ENCODE data around the gene PLEKHG2.
"Not testable (repeated sequence)": the region's sequence is repeated elsewhere in the genome, so short reads cannot be mapped to it uniquely, and the experiment has no call there.

Gene PLEKHG2

DNA sequence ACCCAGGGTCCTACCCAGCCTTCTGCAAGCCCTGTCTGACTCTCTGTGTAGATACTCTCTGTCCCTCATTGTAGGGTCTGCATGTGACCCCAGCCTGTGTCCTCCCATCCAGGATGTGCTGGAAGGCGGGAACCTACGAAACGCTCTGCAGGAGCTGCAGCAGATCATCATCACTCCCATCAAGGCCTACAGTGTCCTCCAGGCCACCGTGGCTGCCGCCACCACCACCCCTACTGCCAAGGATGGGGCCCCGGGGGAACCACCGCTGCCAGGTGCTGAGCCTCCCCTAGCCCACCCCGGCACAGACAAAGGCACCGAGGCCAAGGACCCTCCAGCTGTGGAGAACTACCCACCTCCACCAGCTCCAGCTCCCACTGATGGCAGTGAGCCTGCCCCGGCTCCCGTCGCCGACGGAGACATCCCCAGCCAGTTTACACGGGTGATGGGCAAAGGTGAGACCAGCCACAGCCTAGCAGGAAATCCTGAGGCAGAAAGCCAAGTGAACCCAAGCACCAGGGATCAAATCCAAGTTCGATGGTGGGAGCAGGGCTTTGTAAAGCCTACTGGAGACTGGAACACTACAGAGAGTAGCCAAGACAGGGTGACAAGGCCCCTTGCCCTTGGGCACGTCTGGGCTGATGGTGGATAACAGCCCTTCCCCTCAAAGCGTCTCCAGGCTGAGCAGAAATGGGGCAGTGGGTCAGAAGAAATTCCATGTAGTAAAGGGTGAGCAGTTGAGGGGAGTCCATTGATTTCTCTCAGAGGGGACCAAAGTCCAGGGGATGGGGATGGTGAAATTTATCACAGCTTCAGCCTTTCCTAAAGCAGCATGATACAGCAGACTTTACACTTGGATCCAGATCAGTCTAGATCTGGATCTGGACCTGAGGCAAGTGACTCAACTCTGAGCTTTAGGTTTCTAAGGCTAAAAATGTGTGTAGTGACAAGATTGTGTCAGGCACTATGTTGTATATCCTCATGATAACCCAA is 34.8 kb upstream of the PLEKHG2 start:
- Histone ChIP-seq H3K56ac (ENCODE audit: low read length) (no peak overlapping the region), H2BK5ac (ENCODE audit: low read length) (no peak overlapping the region), H4K8ac (ENCODE audit: low read depth, low read length) (no peak overlapping the region), H3K79me1 (ENCODE audit: low read length) (no peaks in the 10 kb centered on the region), H3K4me3 (ENCODE audit: low read length) (no peak overlapping the region), H2BK15ac (replicated peaks; ENCODE audit: low read depth) (no peak overlapping the region), H3K27me3 (ENCODE audit: insufficient read depth, low read length, poor library complexity) (no peaks in the 10 kb centered on the region), H3K4me1 (ENCODE audit: control insufficient read depth, low read depth, low read length) (no peaks in the 10 kb centered on the region), H3K18ac (ENCODE audit: low read length) (no peak overlapping the region), H4K5ac (ENCODE audit: low read length) (no peak overlapping the region), H3K4me2 (ENCODE audit: low read length) (no peak overlapping the region), H3K27ac (ENCODE audit: low read depth, low read length) (no peak overlapping the region), H3K23ac (ENCODE audit: low read length) (no peak overlapping the region), H2BK120ac (ENCODE audit: low read depth, low read length) (no peak overlapping the region), H3K79me2 (ENCODE audit: control insufficient read depth, insufficient read depth, low read length) (no peaks in the 10 kb centered on the region), H3K4ac (ENCODE audit: low read depth, low read length) (no peak overlapping the region), H3K36me3 (ENCODE audit: control insufficient read depth, insufficient read depth, low read length) (peaks cover 23% of the 10 kb centered on the region), H2AK5ac (ENCODE audit: low read length) (no peak overlapping the region), H3K9ac (ENCODE audit: low read length) (no peak overlapping the region)
- DNase-seq, result no peak
- no CpG with 5 or more reads among the region's 18 CpGs for WGBS (ENCODE audit: extremely low coverage, insufficient coverage, low lambda C conversion rate)

DNA sequence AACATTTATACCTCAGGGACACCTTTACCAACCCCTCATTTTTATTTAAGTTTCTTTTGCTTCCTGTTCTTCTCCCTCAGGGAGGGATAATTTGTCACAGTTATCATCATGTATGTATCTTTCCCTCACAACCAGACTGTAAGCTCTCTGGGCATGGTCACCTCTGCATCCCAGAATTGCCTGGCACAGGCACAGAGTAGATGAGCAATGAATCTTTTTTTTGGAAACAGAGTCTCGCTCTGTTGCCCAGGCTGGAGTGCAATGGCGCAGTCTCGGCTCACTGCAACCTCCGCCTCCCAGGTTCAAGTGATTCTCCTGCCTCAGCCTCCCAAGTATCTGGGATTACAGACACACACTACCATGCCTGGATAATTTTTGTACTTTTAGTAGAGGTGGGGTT is 33.1 kb upstream of the PLEKHG2 start:
- H4K8ac ChIP-seq (ENCODE audit: low read depth, low read length); H3K4ac ChIP-seq (ENCODE audit: low read depth, low read length); H4K5ac ChIP-seq (ENCODE audit: low read length); H3K4me3 ChIP-seq (ENCODE audit: low read length); H2BK5ac ChIP-seq (ENCODE audit: low read length); H2AK5ac ChIP-seq (ENCODE audit: low read length); DNase-seq; H3K56ac ChIP-seq (ENCODE audit: low read length); H3K9ac ChIP-seq (ENCODE audit: low read length); H3K27ac ChIP-seq (ENCODE audit: low read depth, low read length); H3K4me1 ChIP-seq (ENCODE audit: control insufficient read depth, low read depth, low read length); H3K18ac ChIP-seq (ENCODE audit: low read length); H3K4me2 ChIP-seq (ENCODE audit: low read length); H2BK120ac ChIP-seq (ENCODE audit: low read depth, low read length); H3K23ac ChIP-seq (ENCODE audit: low read length); H3K27me3 ChIP-seq (ENCODE audit: insufficient read depth, low read length, poor library complexity); H3K79me2 ChIP-seq (ENCODE audit: control insufficient read depth, insufficient read depth, low read length); H3K79me1 ChIP-seq (ENCODE audit: low read length); H2BK15ac ChIP-seq (replicated peaks; ENCODE audit: low read depth): not testable (repeated sequence)
- WGBS (ENCODE audit: extremely low coverage, insufficient coverage, low lambda C conversion rate), result no CpG with 5 or more reads among the region's 4 CpGs
- H3K36me3 ChIP-seq (ENCODE audit: control insufficient read depth, insufficient read depth, low read length), result peaks cover 21% of the 10 kb centered on the region

DNA sequence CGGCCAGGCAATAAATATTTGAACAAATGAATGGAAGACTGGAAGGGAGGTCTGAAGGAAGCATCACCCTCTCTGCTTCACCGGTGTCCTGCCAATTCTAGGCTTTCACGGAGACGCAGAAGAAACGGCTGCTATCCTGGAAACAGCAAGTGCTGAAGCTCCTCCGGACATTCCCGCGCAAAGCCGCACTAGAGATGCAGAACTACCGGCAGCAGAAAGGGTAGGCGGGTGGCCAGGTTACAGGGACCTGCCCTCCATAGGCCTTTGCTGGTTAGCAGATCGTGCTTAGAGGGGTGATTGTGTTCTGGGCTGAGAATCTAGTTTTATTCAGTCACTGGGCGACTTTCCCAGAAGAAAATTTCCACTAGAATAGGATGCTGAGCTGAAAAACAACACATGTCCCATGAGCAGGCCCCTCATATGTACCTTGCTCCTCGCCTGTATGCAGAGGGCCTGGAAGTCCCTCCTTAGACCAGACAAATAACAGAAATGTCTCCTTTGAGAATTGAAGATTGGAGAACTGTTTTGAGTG is 32.5 kb upstream of the PLEKHG2 start:
- Histone ChIP-seq H2BK15ac (replicated peaks; ENCODE audit: low read depth) (no peak overlapping the region), H3K36me3 (ENCODE audit: control insufficient read depth, insufficient read depth, low read length) (peaks cover 21% of the 10 kb centered on the region), H4K5ac (ENCODE audit: low read length) (no peak overlapping the region), H4K8ac (ENCODE audit: low read depth, low read length) (no peak overlapping the region), H3K56ac (ENCODE audit: low read length) (no peak overlapping the region), H2AK5ac (ENCODE audit: low read length) (no peak overlapping the region), H2BK5ac (ENCODE audit: low read length) (no peak overlapping the region), H2BK120ac (ENCODE audit: low read depth, low read length) (no peak overlapping the region), H3K4me1 (ENCODE audit: control insufficient read depth, low read depth, low read length) (no peaks in the 10 kb centered on the region), H3K79me1 (ENCODE audit: low read length) (no peaks in the 10 kb centered on the region), H3K4me3 (ENCODE audit: low read length) (no peak overlapping the region), H3K4me2 (ENCODE audit: low read length) (no peak overlapping the region), H3K79me2 (ENCODE audit: control insufficient read depth, insufficient read depth, low read length) (no peaks in the 10 kb centered on the region), H3K4ac (ENCODE audit: low read depth, low read length) (no peak overlapping the region), H3K27me3 (ENCODE audit: insufficient read depth, low read length, poor library complexity) (no peaks in the 10 kb centered on the region), H3K23ac (ENCODE audit: low read length) (no peak overlapping the region), H3K27ac (ENCODE audit: low read depth, low read length) (no peak overlapping the region), H3K18ac (ENCODE audit: low read length) (no peak overlapping the region), H3K9ac (ENCODE audit: low read length) (no peak overlapping the region)
- WGBS (ENCODE audit: extremely low coverage, insufficient coverage, low lambda C conversion rate), result no CpG with 5 or more reads among the region's 14 CpGs
- no peak for DNase-seq

DNA sequence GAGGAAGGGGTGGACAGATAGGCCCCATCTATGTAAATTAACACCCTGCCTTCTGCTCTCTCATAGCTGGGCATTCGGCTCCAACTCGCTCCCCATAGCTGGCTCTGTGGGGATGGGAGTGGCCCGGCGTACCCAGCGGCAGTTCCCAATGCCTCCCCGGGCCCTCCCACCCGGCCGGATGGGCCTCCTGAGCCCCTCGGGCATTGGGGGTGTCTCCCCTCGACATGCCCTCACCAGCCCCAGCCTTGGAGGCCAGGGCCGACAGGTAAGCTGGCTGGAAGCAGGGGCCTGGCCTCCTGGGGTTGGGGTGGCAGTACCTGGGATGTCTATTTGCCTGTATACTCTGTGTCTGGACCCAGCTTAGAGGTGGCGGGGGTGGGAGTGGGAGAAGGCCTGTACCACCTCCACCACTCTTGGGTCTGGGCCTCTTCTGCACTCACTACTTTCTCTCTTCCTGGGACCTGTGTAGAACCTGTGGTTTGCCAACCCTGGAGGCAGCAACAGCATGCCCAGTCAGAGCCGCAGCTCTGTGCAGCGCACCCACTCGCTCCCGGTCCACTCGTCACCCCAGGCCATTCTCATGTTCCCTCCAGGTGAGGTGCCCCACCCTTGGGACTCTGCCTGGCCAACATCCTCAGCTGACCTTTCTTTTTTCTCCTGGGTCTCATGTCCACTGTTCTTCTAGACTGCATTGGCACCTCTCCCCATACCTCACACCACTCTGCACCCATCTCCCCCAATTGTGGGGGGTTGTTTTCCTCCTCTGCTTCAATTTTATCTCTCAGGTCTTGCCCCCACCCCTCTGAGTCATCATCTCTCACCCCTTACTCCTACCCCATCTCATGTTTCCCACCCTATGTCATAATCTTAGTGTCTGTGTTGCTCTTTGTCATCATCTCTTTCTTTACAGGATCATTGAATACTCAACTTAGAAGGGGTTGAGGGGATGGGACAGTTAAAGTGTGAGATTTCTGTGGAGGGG is 31.7 kb upstream of the PLEKHG2 start:
- no peak overlapping the region for H2AK5ac ChIP-seq (ENCODE audit: low read length)

GRCh38 chr19:39381910-39382611 is 30.4 kb upstream of the PLEKHG2 start:
- peaks cover 20% of the 10 kb centered on the region for H3K36me3 ChIP-seq (ENCODE audit: control insufficient read depth, insufficient read depth, low read length)
- no peak overlapping the region for H3K27ac ChIP-seq (ENCODE audit: low read depth, low read length)
- H3K27me3 ChIP-seq (ENCODE audit: insufficient read depth, low read length, poor library complexity), result no peaks in the 10 kb centered on the region
- H3K4me2 ChIP-seq (ENCODE audit: low read length), result no peak overlapping the region
- no peak for DNase-seq
- no CpG with 5 or more reads among the region's 10 CpGs for WGBS (ENCODE audit: extremely low coverage, insufficient coverage, low lambda C conversion rate)
- no peak overlapping the region for H2BK15ac ChIP-seq (replicated peaks; ENCODE audit: low read depth)
- H2BK5ac ChIP-seq (ENCODE audit: low read length), result no peak overlapping the region
- no peak overlapping the region for H3K23ac ChIP-seq (ENCODE audit: low read length)
- H3K4ac ChIP-seq (ENCODE audit: low read depth, low read length), result no peak overlapping the region
- H3K4me3 ChIP-seq (ENCODE audit: low read length), result no peak overlapping the region
- no peak overlapping the region for H2AK5ac ChIP-seq (ENCODE audit: low read length)
- no peak overlapping the region for H2BK120ac ChIP-seq (ENCODE audit: low read depth, low read length)
- H3K79me1 ChIP-seq (ENCODE audit: low read length), result no peaks in the 10 kb centered on the region
- no peak overlapping the region for H3K56ac ChIP-seq (ENCODE audit: low read length)
- no peak overlapping the region for H4K5ac ChIP-seq (ENCODE audit: low read length)
- no peak overlapping the region for H4K8ac ChIP-seq (ENCODE audit: low read depth, low read length)
- no peak overlapping the region for H3K9ac ChIP-seq (ENCODE audit: low read length)
- no peaks in the 10 kb centered on the region for H3K4me1 ChIP-seq (ENCODE audit: control insufficient read depth, low read depth, low read length)
- no peak overlapping the region for H3K18ac ChIP-seq (ENCODE audit: low read length)
- H3K79me2 ChIP-seq (ENCODE audit: control insufficient read depth, insufficient read depth, low read length), result no peaks in the 10 kb centered on the region

More for the DNA sequence above, 31.7 kb upstream of the PLEKHG2 start:
- no peak overlapping the region for H3K23ac ChIP-seq (ENCODE audit: low read length)
- no peaks in the 10 kb centered on the region for H3K4me1 ChIP-seq (ENCODE audit: control insufficient read depth, low read depth, low read length)
- no peak overlapping the region for H4K5ac ChIP-seq (ENCODE audit: low read length)
- H2BK5ac ChIP-seq (ENCODE audit: low read length), result no peak overlapping the region
- no peak for DNase-seq
- H3K4ac ChIP-seq (ENCODE audit: low read depth, low read length), result no peak overlapping the region
- H3K18ac ChIP-seq (ENCODE audit: low read length), result no peak overlapping the region
- H3K56ac ChIP-seq (ENCODE audit: low read length), result no peak overlapping the region
- no peak overlapping the region for H3K4me3 ChIP-seq (ENCODE audit: low read length)
- H3K79me2 ChIP-seq (ENCODE audit: control insufficient read depth, insufficient read depth, low read length), result no peaks in the 10 kb centered on the region
- no peak overlapping the region for H4K8ac ChIP-seq (ENCODE audit: low read depth, low read length)
- no peaks in the 10 kb centered on the region for H3K27me3 ChIP-seq (ENCODE audit: insufficient read depth, low read length, poor library complexity)
- H3K27ac ChIP-seq (ENCODE audit: low read depth, low read length), result no peak overlapping the region
- H3K9ac ChIP-seq (ENCODE audit: low read length), result no peak overlapping the region
- H2BK15ac ChIP-seq (replicated peaks; ENCODE audit: low read depth), result no peak overlapping the region
- H2BK120ac ChIP-seq (ENCODE audit: low read depth, low read length), result no peak overlapping the region
- H3K4me2 ChIP-seq (ENCODE audit: low read length), result no peak overlapping the region
- H3K79me1 ChIP-seq (ENCODE audit: low read length), result no peaks in the 10 kb centered on the region
- H3K36me3 ChIP-seq (ENCODE audit: control insufficient read depth, insufficient read depth, low read length), result peaks cover 21% of the 10 kb centered on the region
- WGBS (ENCODE audit: extremely low coverage, insufficient coverage, low lambda C conversion rate), result no CpG with 5 or more reads among the region's 17 CpGs
